Measurements from ENCODE around the gene TBC1D22A.
"Not testable (repeated sequence)": the region's sequence is repeated elsewhere in the genome, so short reads cannot be mapped to it uniquely, and the experiment has no call there.

TBC1D22A gene, protein sequence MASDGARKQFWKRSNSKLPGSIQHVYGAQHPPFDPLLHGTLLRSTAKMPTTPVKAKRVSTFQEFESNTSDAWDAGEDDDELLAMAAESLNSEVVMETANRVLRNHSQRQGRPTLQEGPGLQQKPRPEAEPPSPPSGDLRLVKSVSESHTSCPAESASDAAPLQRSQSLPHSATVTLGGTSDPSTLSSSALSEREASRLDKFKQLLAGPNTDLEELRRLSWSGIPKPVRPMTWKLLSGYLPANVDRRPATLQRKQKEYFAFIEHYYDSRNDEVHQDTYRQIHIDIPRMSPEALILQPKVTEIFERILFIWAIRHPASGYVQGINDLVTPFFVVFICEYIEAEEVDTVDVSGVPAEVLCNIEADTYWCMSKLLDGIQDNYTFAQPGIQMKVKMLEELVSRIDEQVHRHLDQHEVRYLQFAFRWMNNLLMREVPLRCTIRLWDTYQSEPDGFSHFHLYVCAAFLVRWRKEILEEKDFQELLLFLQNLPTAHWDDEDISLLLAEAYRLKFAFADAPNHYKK

DNA sequence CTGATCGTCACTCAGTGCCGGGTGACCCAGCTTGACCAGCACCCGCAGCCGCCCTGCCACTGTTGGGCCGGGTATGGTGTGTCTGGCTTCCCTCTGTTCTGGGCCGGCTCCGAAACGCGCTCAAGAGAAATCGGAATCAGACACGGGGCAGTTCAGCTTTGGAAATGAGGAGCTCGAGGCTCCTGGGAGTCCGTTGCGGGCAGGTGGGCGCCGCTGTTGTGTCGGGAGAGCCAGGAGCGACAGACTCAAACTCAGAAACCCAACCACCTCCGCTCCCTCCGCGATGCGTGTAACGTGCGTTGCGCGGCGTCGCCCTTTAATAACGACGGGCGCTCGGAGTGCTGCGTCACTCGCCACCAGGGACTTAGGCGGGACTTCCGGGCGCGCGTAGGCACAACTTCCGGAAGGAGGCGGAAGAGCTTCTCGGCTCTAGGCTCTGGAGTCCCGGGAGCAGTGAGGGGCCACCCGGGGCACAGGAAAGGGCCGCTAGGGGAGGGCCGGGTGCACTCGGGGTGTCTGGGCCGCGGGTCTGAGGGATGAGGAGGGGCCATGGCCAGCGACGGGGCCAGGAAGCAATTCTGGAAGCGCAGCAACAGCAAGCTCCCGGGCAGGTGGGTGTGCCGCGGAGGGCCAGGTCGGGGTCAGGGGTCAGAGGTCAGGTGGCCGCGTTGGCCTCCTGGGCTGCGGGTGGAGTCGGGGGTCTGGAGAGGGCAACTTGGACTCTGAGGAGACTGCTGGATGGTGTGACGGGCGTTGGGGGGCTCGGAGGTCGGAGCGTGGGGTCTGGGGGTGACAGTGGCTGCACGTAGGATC is at the start of gene TBC1D22A:
TBC1D22A (plus strand) TSS at position 413 of the 813 bp plus-strand sequence; CDS start at position 550, 137 bp downstream.
- peak; percentile 61 for DNase-seq

DNA sequence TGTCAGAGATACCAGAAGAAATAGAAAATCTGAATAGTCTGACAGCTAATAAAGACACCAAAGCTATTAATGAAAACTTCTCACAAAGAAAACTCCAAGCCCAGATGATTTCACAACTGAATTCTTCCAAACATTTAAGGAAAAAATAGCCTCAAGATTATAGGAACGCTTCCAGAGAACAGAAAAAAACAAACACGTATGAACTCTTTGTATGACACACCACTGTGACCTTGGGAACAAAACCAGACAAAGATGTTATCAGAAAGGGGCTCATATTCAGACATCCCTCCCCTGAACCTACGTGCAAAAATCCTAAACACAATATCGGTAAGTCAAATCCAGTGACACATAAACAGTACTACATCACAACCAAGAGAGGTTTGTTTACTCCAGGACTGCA is 47.9 kb upstream of the TBC1D22A start:
- DNase-seq = no peak

DNA sequence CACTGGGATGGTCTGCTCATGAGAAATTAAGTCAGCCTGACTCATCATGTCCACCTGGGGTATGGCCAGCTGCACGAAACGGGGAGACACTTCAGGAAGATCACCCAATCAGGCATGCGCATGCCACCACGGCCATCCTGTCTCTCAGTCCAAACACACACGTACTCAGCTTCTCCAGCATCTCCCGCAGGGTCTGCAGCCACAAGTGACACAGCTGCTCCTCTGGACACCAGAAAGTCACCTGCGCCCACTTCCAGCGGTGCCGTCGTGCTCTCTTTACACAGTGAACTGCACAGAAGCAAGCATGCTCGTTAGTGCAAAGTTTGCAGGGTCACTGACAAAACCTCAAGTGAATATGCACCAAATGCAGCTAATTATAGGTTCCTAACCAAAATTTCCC is 42.5 kb upstream of the TBC1D22A start:
- DNase-seq = no peak

DNA sequence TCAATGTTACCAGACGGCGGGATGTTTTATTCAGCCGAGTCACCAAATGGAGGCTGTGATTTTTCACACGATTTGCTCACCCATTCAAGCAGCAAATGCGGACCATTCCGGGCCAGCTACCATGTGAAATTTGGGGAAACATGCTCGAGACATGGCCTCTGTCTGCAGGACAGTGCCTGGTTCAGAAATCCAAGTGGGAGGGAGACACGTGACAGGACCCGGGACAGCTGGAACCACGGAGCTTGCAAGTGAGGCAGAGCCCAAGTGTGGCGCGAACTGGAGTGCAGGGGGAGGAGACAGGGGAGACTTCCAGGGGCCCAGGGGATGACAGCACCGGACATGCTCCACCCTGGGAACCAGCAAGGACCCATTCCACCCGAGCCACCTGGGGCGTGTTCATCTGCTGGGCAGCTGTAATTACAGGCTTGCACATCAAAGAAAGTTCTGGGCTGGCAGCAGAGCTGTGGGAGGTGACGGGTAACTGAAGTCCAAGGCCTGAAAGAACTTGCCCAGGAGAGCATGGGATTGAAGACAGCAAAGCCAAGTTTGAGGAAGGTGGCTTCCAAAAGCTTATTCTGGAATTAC is 40.9 kb upstream of the TBC1D22A start:
- DNase-seq = no peak

DNA sequence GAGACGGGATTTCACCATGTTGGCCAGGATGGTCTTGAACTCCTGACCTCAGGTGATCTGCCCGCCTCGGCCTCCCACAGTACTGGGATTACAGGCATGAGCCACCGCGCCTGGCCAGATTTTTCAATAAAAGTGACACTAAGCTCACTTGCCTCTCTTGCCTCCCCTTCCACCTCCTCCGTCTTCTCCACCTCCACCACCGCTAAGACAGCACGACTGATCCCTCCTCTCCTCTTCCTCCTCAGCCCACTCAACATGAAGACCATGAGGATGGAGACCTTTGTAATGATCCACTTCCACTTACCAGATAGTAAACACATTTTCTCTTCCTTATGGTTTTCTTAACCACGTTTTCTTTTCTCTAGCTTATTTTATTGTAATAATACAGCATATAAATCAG is 38.6 kb upstream of the TBC1D22A start:
- DNase-seq = no peak

DNA sequence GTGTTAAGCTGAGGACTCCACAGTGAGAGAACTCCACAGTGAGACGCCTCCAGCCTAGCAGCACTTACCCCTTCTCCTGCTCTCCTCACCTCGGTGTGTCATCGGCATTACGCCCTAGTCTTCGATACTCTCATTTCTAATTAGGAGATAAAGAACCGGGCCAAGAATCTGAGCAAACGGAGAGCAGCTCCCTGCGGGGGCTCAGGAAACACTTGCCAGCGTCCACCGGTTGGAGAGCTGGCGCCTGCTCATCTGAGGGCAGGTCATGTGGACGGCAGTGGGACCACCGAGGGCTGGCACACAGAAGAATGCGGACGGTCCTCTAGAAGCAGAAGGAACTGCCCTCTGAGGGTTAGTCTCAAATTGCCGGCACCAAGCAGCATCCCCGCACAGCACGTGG is 37.4 kb upstream of the TBC1D22A start:
- no peak for DNase-seq

DNA sequence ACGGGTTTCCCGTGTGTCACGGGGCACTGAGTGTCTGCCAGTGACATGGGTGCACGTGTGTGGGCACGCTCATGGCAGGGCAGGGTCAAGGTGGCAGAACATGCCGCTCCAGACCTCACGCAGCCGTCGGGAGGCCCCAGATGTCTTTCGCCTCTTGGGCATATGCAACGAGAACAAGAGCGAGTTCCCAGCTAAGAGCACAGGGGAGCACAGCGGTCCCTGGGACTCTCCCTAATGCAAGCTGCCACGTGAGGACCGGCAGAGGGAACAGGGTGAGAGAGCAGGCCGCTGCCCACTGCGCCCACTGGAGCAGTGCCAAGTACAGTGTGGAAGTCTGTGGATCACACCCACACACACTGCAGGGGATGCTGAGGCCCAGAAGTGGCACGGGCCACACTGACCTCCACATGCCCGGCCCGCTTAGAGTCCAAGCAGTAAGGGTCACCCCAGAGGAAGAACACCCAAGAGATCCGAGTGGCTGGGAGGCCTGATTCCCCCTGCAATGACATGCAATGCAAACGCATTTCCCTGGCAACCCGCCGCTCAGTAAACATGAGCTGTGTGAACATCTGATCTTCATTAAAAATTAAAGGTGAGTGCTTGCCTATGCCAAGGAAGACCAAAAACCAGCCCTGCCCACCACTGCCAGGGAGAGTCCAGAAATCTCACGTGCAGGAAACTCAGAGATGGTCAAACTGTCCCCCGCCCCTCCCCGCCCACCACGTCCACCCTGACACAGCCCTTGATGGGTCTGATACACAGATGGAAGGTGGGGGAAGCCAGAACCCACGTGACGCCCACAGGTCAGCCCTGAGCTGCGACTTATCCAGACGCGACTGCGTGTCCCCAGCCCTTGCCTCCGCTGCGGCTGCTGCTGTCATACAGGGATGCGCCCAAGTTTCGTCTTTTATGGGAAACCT is 36.1 kb upstream of the TBC1D22A start:
- DNase-seq = no peak

DNA sequence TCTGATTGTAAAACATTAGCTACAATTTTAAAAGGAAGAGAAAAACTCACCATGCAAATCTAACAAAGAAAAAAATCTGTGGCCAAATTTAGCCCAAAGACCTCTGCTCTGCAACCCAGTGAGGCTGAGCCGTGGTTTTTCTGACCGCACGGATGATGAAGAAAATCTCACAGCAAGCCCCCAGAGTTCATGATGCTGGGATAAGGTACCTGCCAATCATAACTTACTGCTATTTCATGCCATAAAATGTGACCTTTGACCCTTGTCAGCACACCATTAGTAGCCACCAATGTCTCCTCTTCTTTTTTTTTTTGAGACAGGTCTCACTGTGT is 35.5 kb upstream of the TBC1D22A start:
- DNase-seq = no peak

DNA sequence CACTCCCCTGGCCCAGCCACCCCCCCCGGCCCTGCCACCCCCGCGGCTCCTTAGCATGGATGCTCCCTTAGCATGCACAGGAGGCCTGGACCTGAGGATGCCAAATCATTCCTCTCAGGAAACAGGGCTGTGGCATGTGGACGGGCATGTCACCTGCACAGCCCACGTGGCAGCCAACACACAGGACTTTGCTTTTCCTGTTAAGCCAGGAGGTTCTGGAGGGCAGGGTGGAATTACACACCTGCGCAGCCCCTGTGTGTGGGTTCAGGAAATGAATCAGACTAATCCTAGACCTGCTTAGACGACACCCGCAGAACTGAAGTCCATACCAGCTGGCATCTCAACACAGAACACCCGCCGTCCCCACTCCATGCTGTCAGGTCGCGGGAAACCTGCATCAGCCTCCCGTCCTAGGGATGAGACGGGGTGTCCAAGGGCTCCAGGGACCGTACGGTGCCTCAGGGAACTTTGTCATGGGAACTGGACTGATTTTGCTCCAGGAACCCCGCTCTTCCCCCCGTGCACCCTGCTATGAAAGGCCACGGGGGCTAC is 34.6 kb upstream of the TBC1D22A start:
- DNase-seq = no peak

DNA sequence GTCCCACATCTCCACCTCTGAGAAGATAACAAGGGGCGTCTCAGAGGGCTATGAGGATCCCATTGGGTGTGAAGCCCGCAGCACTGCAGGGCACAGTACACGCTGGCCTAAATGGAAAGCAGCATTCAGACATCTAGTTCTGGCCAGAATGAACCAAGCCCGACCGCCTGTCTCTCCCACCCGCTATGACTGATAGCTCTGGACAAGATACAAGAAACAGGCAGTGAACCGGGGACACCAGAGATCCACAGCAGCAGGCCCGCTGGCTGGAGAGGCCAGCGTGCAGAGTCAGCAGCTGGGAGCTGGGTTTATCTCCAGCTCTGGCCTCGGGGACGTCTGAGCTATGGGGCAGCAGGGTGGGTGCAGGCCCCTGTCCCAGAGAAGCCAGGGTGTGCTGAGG is 34.0 kb upstream of the TBC1D22A start:
- DNase-seq = no peak

DNA sequence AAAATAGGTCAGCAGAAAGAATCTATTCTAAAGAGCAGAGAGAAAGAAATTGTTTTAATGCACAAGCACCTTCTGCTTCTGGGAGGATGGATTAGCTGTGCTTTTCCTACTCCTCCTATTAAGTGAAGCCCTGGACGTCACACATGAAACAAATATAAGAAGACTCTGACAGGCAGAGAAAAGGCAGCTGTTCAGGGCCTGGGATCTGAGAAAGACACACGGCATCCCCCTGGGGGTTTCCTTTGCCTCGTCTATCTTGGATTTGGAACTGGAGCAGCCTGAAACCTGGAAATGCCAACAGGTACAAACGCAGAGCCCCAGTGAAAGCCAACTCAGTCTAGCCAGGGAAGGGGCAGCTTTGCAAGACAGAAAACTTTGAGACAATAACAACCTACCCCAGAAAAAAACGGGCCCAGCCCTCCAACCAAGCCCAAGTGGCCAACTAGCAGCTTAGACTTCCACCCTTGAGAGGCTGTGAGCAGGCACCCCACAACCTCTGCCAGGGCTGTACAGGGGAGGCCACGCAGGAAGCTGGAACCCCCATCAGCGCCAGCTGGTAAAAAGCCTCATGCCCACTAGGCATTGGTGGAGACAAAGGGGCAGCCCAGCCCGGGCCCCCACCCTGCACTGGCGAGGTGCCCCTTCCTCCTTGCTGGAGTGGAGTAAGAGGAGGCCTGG is 31.7 kb upstream of the TBC1D22A start:
- DNase-seq = no peak

DNA sequence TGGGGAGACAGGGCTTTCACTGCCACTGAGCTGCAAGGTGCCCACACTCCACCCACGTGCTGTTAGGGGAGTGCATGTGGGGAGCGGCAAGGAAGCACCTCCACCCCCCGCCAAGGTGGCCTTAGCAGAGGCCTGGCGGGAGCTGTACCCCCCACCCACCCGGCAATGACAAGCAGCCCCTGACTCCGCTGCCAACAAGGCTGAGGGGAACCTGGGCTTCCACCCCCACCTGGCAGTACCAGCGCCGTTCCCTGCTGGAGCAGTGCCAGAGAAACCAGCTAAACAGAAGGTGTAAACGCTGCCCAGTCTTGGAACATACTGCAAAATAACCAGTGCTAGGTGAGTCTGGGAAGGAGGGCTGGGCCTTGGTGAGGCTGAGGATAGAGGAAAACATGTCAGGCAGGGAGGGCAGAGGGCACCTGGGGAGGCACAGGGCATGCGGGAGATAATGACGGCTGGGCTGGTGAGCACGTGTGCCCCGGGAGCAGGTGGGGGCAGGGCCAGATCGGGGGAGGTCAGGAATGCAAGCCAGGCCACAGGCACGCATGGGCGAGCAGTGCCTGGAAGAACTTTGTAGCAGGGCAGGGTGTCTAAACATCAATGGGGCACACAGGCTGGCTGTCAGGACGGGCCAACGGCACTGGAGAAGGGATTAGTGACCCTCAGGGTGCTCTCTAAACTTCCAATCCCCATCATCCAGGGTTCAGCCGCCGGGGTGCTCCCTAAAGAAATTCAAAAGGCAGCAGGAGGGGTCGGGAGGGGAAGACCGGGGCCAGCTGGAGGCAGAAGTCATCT is 31.0 kb upstream of the TBC1D22A start:
- peak; percentile 6 for DNase-seq

DNA sequence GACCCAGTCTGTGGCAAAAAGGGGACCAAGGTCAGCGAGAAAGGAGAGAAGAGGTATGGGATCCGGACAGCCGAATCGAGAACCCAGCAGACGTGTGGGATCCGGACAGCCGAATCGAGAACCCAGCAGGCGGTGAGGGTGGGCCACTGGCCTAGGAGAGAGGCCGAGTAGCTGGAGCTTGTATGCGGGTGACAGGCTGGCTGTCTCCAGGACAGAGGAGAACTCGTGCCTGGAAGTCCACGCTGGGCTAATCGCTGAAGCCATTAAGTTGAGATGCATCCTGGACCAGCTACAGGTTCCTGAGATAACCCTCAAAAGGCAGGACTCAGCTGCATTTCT is 30.4 kb upstream of the TBC1D22A start:
- DNase-seq = no peak

DNA sequence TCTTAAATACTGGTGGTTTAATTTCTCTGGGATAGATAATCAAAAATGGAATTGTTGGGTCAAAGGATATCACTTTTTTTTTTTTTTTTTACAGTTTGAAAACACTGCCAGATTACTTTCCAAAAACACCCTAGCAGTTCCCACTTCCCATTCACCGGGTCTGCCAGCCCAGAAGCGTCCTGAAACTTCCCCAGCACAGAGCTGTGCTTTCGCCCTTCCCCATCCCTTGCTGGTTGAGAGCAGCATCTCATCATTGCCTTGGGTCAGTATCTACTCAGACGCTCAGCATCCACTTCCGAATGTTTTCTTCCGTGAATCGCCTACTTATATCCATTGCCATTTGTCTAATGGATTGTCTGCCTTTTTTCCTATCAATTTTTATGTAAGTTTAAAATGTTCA is 29.9 kb upstream of the TBC1D22A start:
- DNase-seq = no peak

DNA sequence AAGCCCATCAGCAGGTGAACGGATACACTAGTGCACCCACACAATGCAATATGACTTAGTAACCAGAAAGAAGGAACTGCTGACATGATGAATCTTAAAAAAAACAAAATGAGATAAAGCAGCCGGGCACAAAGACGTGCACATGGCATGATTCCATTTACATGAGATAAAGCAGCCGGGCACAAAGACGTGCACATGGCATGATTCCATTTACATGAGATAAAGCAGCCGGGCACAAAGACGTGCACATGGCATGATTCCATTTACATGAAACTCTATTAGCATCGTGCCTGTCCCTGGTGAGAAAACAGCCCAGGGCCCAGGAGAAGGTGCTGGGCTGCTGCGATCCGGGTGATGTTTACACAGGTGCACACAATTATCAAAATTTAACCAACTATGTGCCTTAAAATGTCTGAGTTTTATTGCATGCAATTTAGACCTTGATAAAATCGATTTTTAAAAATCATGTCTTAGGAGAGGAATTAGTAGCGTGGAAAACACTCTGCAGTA is 28.2 kb upstream of the TBC1D22A start:
- not testable (repeated sequence) for DNase-seq

DNA sequence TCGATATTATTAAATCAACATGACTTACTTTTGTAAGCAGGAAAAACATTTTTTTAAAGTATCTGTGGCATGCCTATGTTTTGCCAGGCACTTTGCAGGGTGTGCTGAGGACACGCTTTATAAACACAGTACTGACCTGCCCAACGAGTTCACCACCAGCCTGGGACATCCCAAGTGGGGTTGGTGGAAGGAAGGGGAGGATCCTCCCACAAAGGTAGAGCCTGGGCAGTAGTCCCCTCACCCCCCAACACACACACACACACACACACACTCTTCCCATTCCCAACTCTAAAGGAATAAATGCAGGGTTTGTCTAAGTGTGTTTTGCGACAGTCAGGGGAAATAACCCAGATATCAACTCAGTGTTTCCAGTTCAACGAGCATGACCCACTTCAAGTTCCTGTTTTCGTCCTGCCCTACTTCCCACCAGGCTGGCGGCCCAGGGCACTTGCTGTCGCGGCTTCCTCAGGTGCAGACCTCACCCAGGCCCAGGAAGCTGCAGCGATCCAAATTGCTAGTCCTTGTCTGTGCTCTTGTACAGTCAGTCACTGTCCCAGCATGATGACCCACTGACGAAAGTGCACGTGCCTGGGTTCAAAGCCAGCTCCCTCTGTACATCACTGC is 27.5 kb upstream of the TBC1D22A start:
- DNase-seq = no peak

DNA sequence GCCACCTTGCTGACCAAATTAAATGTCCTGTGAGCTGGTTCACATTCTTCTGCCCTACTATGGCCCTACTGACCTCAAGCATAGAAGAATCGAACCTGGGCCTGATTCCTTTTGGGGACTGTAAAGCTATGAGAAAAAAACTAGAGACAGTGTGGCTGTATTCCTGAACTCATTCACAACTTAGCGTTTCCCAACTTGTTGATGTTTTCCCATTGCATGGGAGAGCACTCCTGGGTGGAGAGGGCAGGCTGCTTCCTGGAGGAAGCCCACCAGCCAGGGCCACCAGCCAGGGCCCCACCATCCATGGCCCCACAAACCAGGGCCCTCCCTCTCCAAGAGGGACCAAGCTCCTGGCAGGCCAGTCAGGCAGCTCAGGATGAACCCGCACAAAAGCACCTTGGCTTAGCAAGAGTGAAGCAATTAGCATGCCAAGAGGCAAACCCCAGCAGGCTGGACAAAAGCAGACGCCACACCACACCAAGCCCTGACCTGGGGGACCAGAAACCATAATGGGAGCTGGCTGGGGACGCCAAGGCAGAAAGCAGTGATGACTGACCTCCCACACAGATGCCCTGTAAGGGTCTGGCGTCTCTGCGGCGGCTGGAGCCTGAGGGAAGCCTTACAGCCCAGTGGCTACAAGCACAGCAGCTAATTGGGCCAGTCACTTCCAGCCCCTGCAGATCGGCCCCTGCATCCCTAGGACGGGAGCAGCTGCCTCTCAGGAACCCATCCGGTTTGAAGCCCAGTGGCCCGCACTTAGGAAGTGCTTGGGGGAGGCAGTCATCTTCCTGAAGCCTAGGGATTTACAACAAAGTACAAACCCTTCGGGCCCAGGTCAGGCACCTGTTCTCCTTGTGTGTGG is 26.5 kb upstream of the TBC1D22A start:
- no peak for DNase-seq

DNA sequence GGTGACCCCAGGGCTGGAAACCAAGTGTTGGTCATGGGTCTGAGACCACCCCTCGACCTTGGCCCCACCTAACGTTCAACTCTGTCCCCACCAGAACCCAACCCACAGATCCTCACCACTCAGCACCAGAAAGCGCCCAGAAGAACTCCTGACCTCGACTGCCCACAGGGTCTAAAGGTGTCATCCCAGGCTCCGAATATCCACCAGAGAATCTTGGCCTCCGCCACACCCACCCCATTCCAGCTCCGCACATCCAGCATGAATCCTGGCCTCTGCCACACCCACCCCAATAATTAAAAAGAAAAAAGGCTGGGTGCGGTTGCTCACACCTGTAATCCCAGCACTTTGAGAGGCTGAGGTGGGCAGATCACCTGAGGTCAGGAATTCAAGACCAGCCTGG is 25.7 kb upstream of the TBC1D22A start:
- DNase-seq = no peak
